MM.1S (cell line): ENCODE data around the gene NUAK2.

ENCODE experiments used
- CTCF ChIP-seq: fragments of 300-600 bp; sonication (generic); IDR thresholded peaks from 2 replicates; pipeline ENCODE4 v1.5.1; 2016; ENCODE audit warnings: antibody characterized with exemption, low read length, mixed read lengths
- EZH2 ChIP-seq: fragments of 300-600 bp; sonication (generic); optimal IDR thresholded peaks from 2 replicates; pipeline ENCODE3; 2017; ENCODE audit warnings: low read depth, mild to moderate bottlenecking, antibody characterized with exemption, low read length, mixed read lengths

DNA sequence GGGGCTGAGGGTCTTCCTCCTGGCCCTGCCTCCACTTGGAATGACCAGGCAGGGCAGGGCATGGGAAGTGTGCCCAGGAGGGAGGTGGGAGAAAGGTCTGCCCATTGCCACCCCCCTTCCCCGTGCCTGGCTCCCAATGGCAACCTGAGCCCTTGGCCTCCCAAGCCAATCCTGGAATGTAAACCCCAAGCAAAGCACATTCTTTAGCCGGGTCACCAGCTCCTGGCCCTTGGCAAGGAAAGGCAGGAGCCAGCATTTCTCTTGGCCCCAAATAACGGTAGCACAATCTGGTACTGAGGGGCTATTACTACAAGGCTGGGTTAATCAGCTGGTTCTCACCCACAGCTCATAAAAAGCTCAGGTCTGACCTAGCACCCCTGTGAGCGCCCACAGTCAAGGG lies 6.9 kb upstream of the NUAK2 start:
- TF ChIP-seq CTCF (no peak), EZH2 (no peak)
